NT2/D1 (cell line): Measurements from ENCODE around the gene AGRP.

Experiments
- DNase-seq: peaks from one replicate; pipeline ENCODE4 v3.0.0-alpha.2; 2011; ENCODE audit warnings: low read depth, low spot score
- H3K27me3 ChIP-seq: 2 replicates; pipeline ENCODE4 v1.6.0; 2011; ENCODE audit warnings: mild to moderate bottlenecking; ENCODE audit not compliant: insufficient read length, insufficient read depth
- H3K36me3 ChIP-seq: 2 replicates; pipeline ENCODE4 v1.6.1; 2011; ENCODE audit warnings: mild to moderate bottlenecking, low read length, mixed read lengths; ENCODE audit not compliant: insufficient read depth, insufficient read length
- H3K4me1 ChIP-seq: 2 replicates; pipeline ENCODE4 v1.5.1; 2011; ENCODE audit not compliant: insufficient read depth, insufficient read length
- H3K4me3 ChIP-seq: 2 replicates; pipeline ENCODE4 v1.5.1; 2011; ENCODE audit warnings: low read depth; ENCODE audit not compliant: insufficient read length
- H3K9ac ChIP-seq: 2 replicates; pipeline ENCODE4 v1.6.0; 2011; ENCODE audit warnings: low read depth; ENCODE audit not compliant: insufficient read length
- H3K9me3 ChIP-seq: 2 replicates; pipeline ENCODE4 v1.5.1; 2011; ENCODE audit warnings: mild to moderate bottlenecking, low read length; ENCODE audit not compliant: insufficient read depth
- SUZ12 ChIP-seq: IDR thresholded peaks from 2 replicates; pipeline ENCODE4 v1.6.1; 2011; ENCODE audit not compliant: insufficient read length, insufficient read depth; ENCODE audit errors: extremely low read depth
- YY1 ChIP-seq: IDR thresholded peaks from 2 replicates; pipeline ENCODE4 v1.6.1; 2011; ENCODE audit not compliant: insufficient read length, insufficient read depth
- ZNF274 ChIP-seq: IDR thresholded peaks from 2 replicates; pipeline ENCODE4 v1.6.1; 2011; ENCODE audit warnings: mild to moderate bottlenecking, low read depth, low read length

The AGRP gene, protein sequence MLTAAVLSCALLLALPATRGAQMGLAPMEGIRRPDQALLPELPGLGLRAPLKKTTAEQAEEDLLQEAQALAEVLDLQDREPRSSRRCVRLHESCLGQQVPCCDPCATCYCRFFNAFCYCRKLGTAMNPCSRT

GRCh38 chr16:67483150-67483549, at the start of gene AGRP:
AGRP (minus strand) TSS chr16:67483547; CDS start chr16:67483398, 149 bp downstream.
- peaks cover 7% of the 10 kb centered on the region for H3K27me3 ChIP-seq
- peaks cover 3% of the 10 kb centered on the region for H3K36me3 ChIP-seq
- H3K9me3 ChIP-seq = no peaks in the 10 kb centered on the region
- TF ChIP-seq ZNF274 (no peak), SUZ12 (no peak), YY1 (no peak)
- peaks cover 8% of the 10 kb centered on the region for H3K4me1 ChIP-seq
- H3K9ac ChIP-seq = peak within 1 kb of the TSS; percentile 59
- no peak within 1 kb of the TSS for H3K4me3 ChIP-seq
- no peak for DNase-seq

DNA sequence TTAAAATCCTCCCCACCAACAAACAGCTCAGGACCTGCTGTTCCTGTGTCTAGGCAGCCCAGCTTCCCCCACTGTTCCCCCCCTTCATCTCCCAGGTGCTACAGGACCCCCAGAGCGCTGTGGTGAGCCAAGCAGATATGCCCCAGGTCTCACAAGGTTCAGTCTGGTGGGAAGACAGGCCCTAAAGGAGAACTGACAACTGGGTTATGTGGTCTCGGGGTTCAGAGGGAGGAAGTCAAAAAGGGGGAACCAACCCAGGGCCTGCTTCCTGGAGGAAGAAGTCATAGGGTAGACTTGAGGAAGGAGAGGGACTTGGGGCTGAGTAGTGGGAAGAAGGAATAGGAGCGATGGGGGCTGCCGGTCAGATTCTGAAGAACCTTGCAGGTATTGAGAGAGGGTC, 47.9 kb upstream of the AGRP start:
- Histone ChIP-seq H3K9me3 (no peaks in the 10 kb centered on the region), H3K9ac (peak overlapping the region; percentile 81), H3K4me3 (no peak overlapping the region), H3K36me3 (peaks cover 13% of the 10 kb centered on the region), H3K4me1 (peaks cover 15% of the 10 kb centered on the region), H3K27me3 (peaks cover 43% of the 10 kb centered on the region)
- DNase-seq = no peak
- TF ChIP-seq SUZ12 (no peak), ZNF274 (no peak), YY1 (no peak)

GRCh38 chr16:67530013-67530939, 46.9 kb upstream of the AGRP start:
- Histone ChIP-seq H3K9me3 (no peaks in the 10 kb centered on the region), H3K4me1 (peaks cover 22% of the 10 kb centered on the region), H3K9ac (peak overlapping the region; percentile 81), H3K27me3 (peaks cover 34% of the 10 kb centered on the region), H3K36me3 (peaks cover 13% of the 10 kb centered on the region), H3K4me3 (peak overlapping the region; percentile 36)
- TF ChIP-seq SUZ12 (no peak), ZNF274 (no peak), YY1 (no peak)
- no peak for DNase-seq

GRCh38 chr16:67529582-67530012, 46.2 kb upstream of the AGRP start:
- H3K36me3 ChIP-seq = peaks cover 13% of the 10 kb centered on the region
- no peak for DNase-seq
- H3K9me3 ChIP-seq = no peaks in the 10 kb centered on the region
- no peak for TF ChIP-seq ZNF274
- no peak for TF ChIP-seq YY1
- TF ChIP-seq SUZ12 = no peak
- peak overlapping the region; percentile 81 for H3K9ac ChIP-seq
- H3K4me1 ChIP-seq = peaks cover 22% of the 10 kb centered on the region
- peaks cover 33% of the 10 kb centered on the region for H3K27me3 ChIP-seq
- H3K4me3 ChIP-seq = peak overlapping the region; percentile 36

DNA sequence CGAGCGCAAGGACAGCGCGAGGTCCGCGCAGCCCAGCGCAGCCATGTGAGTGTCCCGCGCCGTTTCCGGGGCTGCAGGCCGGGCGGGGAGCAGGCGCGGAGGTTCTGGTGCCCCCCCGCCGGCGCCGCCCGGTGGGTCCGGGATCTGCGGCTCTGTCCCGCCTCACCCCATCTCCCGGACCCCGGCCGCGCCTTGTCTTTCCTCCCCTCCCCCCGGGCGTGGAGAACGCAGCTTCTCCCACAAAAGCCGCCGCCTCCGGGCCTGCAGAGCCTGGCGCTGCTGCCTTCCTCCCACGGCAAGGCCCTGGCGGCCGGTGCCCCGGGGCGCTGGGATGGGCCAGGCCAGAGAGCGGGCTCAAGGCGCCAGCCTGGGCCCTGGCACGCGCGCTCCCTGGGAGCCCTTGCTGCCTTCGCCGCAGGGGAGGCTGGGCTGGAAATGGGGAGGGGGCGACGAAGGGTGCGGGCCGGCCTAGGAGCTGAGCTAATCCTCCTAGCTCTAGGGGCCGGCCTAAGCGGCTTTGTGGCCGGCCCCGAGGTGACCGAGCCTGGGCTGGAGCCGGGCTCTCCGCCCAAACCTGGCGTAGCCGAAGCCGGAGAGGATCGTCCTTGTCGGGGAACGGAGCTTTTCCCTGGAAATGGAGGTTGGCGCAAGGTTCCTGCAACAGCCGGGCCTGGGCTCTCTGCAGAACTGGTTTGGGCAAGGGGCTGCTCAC, 45.7 kb upstream of the AGRP start:
- H3K4me1 ChIP-seq = peaks cover 22% of the 10 kb centered on the region
- peak overlapping the region; percentile 81 for H3K9ac ChIP-seq
- TF ChIP-seq ZNF274 (no peak), SUZ12 (no peak), YY1 (no peak)
- peaks cover 37% of the 10 kb centered on the region for H3K27me3 ChIP-seq
- peaks cover 13% of the 10 kb centered on the region for H3K36me3 ChIP-seq
- DNase-seq = no peak
- peak overlapping the region; percentile 36 for H3K4me3 ChIP-seq
- H3K9me3 ChIP-seq = no peaks in the 10 kb centered on the region

- Histone ChIP-seq H3K9ac (peak within 1 kb of the TSS; percentile 81), H3K4me3 (peak within 1 kb of the TSS; percentile 36), H3K27me3 (peaks cover 37% of the 10 kb centered on the region), H3K9me3 (no peaks in the 10 kb centered on the region), H3K36me3 (peaks cover 13% of the 10 kb centered on the region), H3K4me1 (peaks cover 22% of the 10 kb centered on the region)
- TF ChIP-seq ZNF274 (no peak), YY1 (no peak), SUZ12 (no peak)
- no peak for DNase-seq
These were observed 45.0 kb upstream of the AGRP start, which contains the start of gene RIPOR1 for GRCh38 chr16:67528222-67528869. RIPOR1 (plus strand) TSS chr16:67528829; CDS start chr16:67538447, 9,618 bp downstream.
